22Rv1 (cell line): ENCODE measurements around the gene CD44.
"Not testable (repeated sequence)": the region's sequence is repeated elsewhere in the genome, so short reads cannot be mapped to it uniquely, and the experiment has no call there.

Source experiments
- H3K27ac ChIP-seq: fragments of 450-650 bp; 2 replicates; pipeline ENCODE4 v1.5.1; 2017
- CTCF ChIP-seq: fragments of 450-650 bp; IDR thresholded peaks from 2 replicates; pipeline ENCODE4 v1.5.1; 2017; ENCODE audit warnings: mild to moderate bottlenecking
- ZFX ChIP-seq: fragments of 450-650 bp; IDR thresholded peaks from 2 replicates; pipeline ENCODE4 v1.6.1; 2017; ENCODE audit warnings: antibody characterized with exemption, borderline replicate concordance

Gene CD44

DNA sequence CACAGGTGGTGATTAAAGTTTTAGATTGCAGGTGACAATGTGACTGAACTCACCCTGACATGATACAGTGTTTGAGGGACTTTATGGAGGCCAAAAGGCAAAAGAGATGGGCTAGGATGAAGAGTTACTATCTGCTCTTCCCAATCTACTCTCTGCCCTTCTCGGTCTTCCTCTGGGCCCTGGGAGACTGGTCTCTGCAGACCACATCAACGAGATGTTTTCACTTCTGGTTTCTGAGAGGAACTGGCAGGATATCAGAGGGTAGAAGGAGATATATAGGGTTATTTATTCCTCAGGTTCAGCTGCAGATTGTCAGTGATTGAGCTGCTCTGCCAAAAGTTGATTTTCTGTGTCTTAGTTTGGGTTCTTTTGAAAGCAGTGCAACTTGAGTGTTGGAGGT is 32.4 kb upstream of the CD44 start:
- no peak for TF ChIP-seq CTCF
- TF ChIP-seq ZFX: no peak

DNA sequence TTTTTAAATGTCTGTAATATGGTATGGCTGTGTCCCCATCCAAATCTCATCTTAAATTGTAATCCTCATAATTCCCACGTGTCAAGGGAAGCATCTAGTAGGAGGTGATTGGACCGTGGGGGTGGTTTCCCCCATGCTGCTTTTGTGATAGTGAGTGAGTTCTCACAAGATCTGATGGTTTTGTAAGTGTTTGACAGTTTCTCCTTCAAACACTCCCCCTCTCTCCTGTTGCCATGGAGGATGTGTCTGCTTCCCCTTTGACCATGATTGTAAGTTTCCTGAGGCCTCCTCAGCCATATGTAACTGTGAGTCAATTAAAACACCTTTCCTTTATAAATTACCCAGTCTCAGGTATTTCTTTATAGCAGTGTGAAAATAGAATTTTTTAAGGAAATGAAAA is 31.1 kb upstream of the CD44 start:
- TF ChIP-seq CTCF: no peak
- no peak for TF ChIP-seq ZFX
- H3K27ac ChIP-seq: no peak overlapping the region

More for the DNA sequence above, 32.4 kb upstream of the CD44 start:
- no peak overlapping the region for H3K27ac ChIP-seq

- H3K27ac ChIP-seq: not testable (repeated sequence)
These were observed 30.6 kb upstream of the CD44 start for GRCh38 chr11:35108336-35108735.

GRCh38 chr11:35109041-35109440 is 29.9 kb upstream of the CD44 start:
- H3K27ac ChIP-seq: no peak overlapping the region
- TF ChIP-seq ZFX (no peak), CTCF (no peak)

GRCh38 chr11:35109827-35110226 is 29.1 kb upstream of the CD44 start:
- TF ChIP-seq CTCF: no peak
- no peak for TF ChIP-seq ZFX
- H3K27ac ChIP-seq: no peak overlapping the region

DNA sequence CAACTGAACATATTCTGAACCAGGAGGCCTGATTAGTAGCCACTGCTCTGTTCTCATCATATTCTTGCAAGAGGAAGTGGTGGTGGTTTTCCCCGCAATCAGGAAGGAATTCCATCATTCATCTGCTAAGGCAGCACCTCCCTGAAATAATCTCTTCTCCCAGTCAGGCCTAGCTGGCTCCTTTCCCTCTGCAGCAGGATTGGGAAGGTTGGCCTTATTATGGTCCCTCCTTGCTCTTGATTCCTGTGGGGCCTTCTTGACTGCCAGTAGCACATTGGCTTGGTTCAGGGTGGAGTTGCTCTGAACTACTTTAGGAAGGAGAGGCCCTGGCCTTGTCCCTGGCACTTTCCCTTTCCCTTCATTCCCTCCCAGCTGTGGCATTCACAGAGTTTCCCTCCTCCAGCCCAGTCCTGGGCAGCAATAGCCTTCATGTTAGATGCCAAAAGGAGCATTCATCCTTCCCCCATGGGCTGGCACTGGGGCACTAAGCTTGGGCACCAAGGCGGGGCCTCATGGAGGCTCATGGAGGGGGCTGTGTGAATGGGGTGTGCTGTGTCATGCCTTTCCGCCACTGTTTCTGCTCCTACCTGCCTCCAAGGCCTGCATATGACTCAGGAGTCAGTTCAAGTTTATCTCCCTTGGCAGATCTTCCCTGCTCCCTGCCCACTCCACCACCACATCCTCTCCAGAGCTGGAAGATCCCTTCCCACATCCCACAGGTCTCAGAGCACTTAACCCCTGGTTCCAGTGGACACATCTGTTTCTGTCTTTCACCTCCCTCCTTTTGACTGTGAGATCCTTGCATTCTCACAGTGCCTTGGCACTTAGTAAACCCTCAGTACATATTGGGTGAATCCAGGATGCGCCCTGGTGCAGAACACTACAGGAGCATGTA is 27.6 kb upstream of the CD44 start:
- no peak overlapping the region for H3K27ac ChIP-seq
- TF ChIP-seq ZFX (no peak), CTCF (no peak)

GRCh38 chr11:35112056-35112845 is 26.7 kb upstream of the CD44 start:
- TF ChIP-seq ZFX: no peak
- TF ChIP-seq CTCF: no peak
- H3K27ac ChIP-seq: no peak overlapping the region
